GM23338 (cell line): ENCODE data around the gene TPP2. TPM values are rescaled to one million over a fixed set of nuclear protein-coding genes. Genes with fewer than 3 reads are reported as not detected.

Source experiments
- ATAC-seq: fragments of 200-7000 bp; cut with Tn5 transposase; 3 replicates; pipeline ENCODE4 v1.9.1; 2020
- DNase-seq: peaks from one replicate; pipeline ENCODE4 v3.0.0-alpha.2; 2015; ENCODE audit warnings: low spot score
- H2AFZ ChIP-seq: fragments of 200-600 bp; sonication (generic); 2 replicates; pipeline ENCODE4 v1.8.0; 2016; ENCODE audit warnings: antibody characterized with exemption, mild to moderate bottlenecking, moderate library complexity
- H3F3A ChIP-seq: fragments of 200-600 bp; sonication (generic); replicated peaks from 2 replicates; pipeline ENCODE4 v1.8.0; 2017; ENCODE audit warnings: antibody characterized with exemption, mixed run types, low read depth
- H3K27ac ChIP-seq: fragments of 200-600 bp; sonication (generic); 2 replicates; pipeline ENCODE4 v1.6.1; 2016; ENCODE audit warnings: low read depth
- H3K27me3 ChIP-seq: fragments of 200-600 bp; sonication (generic); 2 replicates; pipeline ENCODE4 v1.8.0; 2016; ENCODE audit warnings: mild to moderate bottlenecking, mixed run types, moderate library complexity; ENCODE audit not compliant: insufficient read depth
- H3K36me3 ChIP-seq: fragments of 200-600 bp; sonication (generic); 2 replicates; pipeline ENCODE4 v1.8.0; 2016; ENCODE audit warnings: mild to moderate bottlenecking; ENCODE audit not compliant: insufficient read depth
- H3K4me1 ChIP-seq: fragments of 200-600 bp; sonication (generic); 2 replicates; pipeline ENCODE4 v1.8.0; 2016; ENCODE audit warnings: mild to moderate bottlenecking, moderate library complexity; ENCODE audit not compliant: insufficient read depth
- H3K4me2 ChIP-seq: fragments of 200-600 bp; sonication (generic); 2 replicates; pipeline ENCODE4 v1.7.1; 2017; ENCODE audit warnings: mixed run types
- H3K4me3 ChIP-seq: fragments of 200-600 bp; sonication (generic); 2 replicates; pipeline ENCODE4 v1.6.1; 2016; ENCODE audit warnings: mixed run types
- H3K79me2 ChIP-seq: fragments of 200-600 bp; sonication (generic); replicated peaks from 2 replicates; pipeline ENCODE4 v1.8.0; 2017; ENCODE audit warnings: mild to moderate bottlenecking; ENCODE audit not compliant: insufficient read depth
- H3K9me2 ChIP-seq: fragments of 200-600 bp; sonication (generic); 2 replicates; pipeline ENCODE4 v1.8.0; 2017; ENCODE audit not compliant: insufficient read depth
- H4K20me1 ChIP-seq: fragments of 200-600 bp; sonication (generic); replicated peaks from 2 replicates; pipeline ENCODE4 v1.8.0; 2017; ENCODE audit warnings: mild to moderate bottlenecking; ENCODE audit not compliant: insufficient read depth
- H3K27ac Mint-ChIP-seq: 2 replicates; pipeline ENCODE4 v1.8.0; 2020; ENCODE audit warnings: inconsistent platforms, mild to moderate bottlenecking, moderate library complexity, mixed read lengths
- H3K27me3 Mint-ChIP-seq: 3 replicates; pipeline ENCODE4 v1.8.0; 2022; ENCODE audit warnings: low read depth, mild to moderate bottlenecking, moderate library complexity, mixed read lengths, inconsistent platforms; ENCODE audit not compliant: insufficient read depth, poor library complexity
- H3K36me3 Mint-ChIP-seq: 3 replicates; pipeline ENCODE4 v1.8.0; 2021; ENCODE audit warnings: low read depth, mild to moderate bottlenecking, inconsistent platforms, moderate library complexity, mixed read lengths
- H3K4me1 Mint-ChIP-seq: 3 replicates; pipeline ENCODE4 v1.8.0; 2020; ENCODE audit warnings: mild to moderate bottlenecking, inconsistent platforms, mixed read lengths
- H3K4me3 Mint-ChIP-seq: 3 replicates; pipeline ENCODE4 v1.8.0; 2021; ENCODE audit warnings: moderate library complexity, mild to moderate bottlenecking, inconsistent platforms, mixed read lengths
- H3K9me3 Mint-ChIP-seq: 3 replicates; pipeline ENCODE4 v1.8.0; 2020; ENCODE audit warnings: moderate library complexity, mild to moderate bottlenecking, inconsistent platforms, mixed read lengths
- CTCF ChIP-seq, 2 experiments: fragments of 200-600 bp in 1 of 2; sonication (generic) in 1 of 2; conservative IDR thresholded peaks; 2 replicates each; pipeline versions ENCODE4 v1.5.1 to v1.6.1; 2016 to 2017; ENCODE audit warnings: antibody characterized with exemption in 2 of 2, low read depth in 2 of 2, mild to moderate bottlenecking in 2 of 2, moderate library complexity in 1 of 2
- ETS1 ChIP-seq: IDR thresholded peaks from 2 replicates; pipeline ENCODE4 v1.6.1; 2016; ENCODE audit warnings: antibody characterized with exemption
- EZH2phosphoT487 ChIP-seq: fragments of 200-600 bp; sonication (generic); IDR thresholded peaks from one replicate; pipeline ENCODE4 v1.8.1; 2018; ENCODE audit warnings: antibody characterized with exemption; ENCODE audit not compliant: unreplicated experiment
- NANOG ChIP-seq: IDR thresholded peaks from 2 replicates; pipeline ENCODE4 v1.6.1; 2016; ENCODE audit warnings: antibody characterized with exemption, borderline replicate concordance
- REST ChIP-seq: IDR thresholded peaks from one replicate; pipeline ENCODE4 v1.6.1; 2018; ENCODE audit warnings: antibody characterized with exemption; ENCODE audit not compliant: unreplicated experiment
- STAT1 ChIP-seq: IDR thresholded peaks from one replicate; pipeline ENCODE4 v1.6.1; 2016; ENCODE audit warnings: antibody characterized with exemption; ENCODE audit not compliant: unreplicated experiment
- ZNF331 ChIP-seq: fragments of 250-450 bp; sonication (Bioruptor Pico); IDR thresholded peaks from 2 replicates; pipeline ENCODE4 v1.5.0; 2020; ENCODE audit warnings: low read depth, mild to moderate bottlenecking, moderate library complexity
- ZNF462 ChIP-seq: fragments of 250-450 bp; sonication (Bioruptor Pico); IDR thresholded peaks from 2 replicates; pipeline ENCODE4 v1.5.0; 2020; ENCODE audit warnings: mild to moderate bottlenecking, moderate library complexity
- polyA plus RNA-seq: library from polyadenylated mRNA; unstranded; fragments of >200 nt; fragmentation: Nextera tagmentation; extraction: Ambion mirVana; gene quantifications from 2 replicates; pipeline ENCODE4 v1.2.1, GENCODE V29; 2016
- total RNA-seq: library from RNA; depleted of rRNA; stranded (reverse); fragments of >200 nt; shearing (Covaris generic); gene quantifications from 2 replicates; pipeline ENCODE4 v1.2.3, GENCODE V29; 2014

The TPP2 gene
- total and polyA plus RNA-seq, 2 experiments from 2014 or later: 56.6 to 111 TPM

- ATAC-seq: no peak
- no peak overlapping the region for H2AFZ ChIP-seq
- no peaks in the 10 kb centered on the region for H3K36me3 ChIP-seq
- H3K4me3 ChIP-seq: no peak overlapping the region
- no peaks in the 10 kb centered on the region for H3K36me3 Mint-ChIP-seq
- H3K4me2 ChIP-seq: no peak overlapping the region
- H4K20me1 ChIP-seq: no peaks in the 10 kb centered on the region
- H3F3A ChIP-seq: no peaks in the 10 kb centered on the region
- H3K9me2 ChIP-seq: no peaks in the 10 kb centered on the region
- no peak for TF ChIP-seq ETS1
- no peak for TF ChIP-seq STAT1
- TF ChIP-seq EZH2phosphoT487: no peak
- no peak for TF ChIP-seq REST
- no peak for TF ChIP-seq CTCF (conservative IDR thresholded peaks at IDR 0.05; ENCODE audit: low read depth in 2 of 2)
- TF ChIP-seq ZNF462 (CRISPR knock-in tag): no peak
- no peak for TF ChIP-seq ZNF331 (CRISPR knock-in tag)
- no peak for TF ChIP-seq NANOG
- H3K4me1 Mint-ChIP-seq: no peaks in the 10 kb centered on the region
- H3K79me2 ChIP-seq: no peaks in the 10 kb centered on the region
- DNase-seq: no peak
- H3K27ac Mint-ChIP-seq: no peak overlapping the region
- H3K27ac ChIP-seq: no peak overlapping the region
- H3K9me3 Mint-ChIP-seq: peaks cover 3% of the 10 kb centered on the region; the same call in 1 of the 3 replicates
- no peak overlapping the region for H3K4me3 Mint-ChIP-seq
- H3K4me1 ChIP-seq: no peaks in the 10 kb centered on the region
- no peaks in the 10 kb centered on the region for H3K27me3 Mint-ChIP-seq
- no peaks in the 10 kb centered on the region for H3K27me3 ChIP-seq
Observed at GRCh38 chr13:102710261-102710679, 113.5 kb downstream of the TPP2 start.
